Activated CD4-positive, alpha-beta T cell treated with anti-CD3 and anti-CD28 coated beads for 36 hours (primary cell): Measurements from ENCODE around the gene LMAN1L. TPM values are rescaled to one million over a fixed set of nuclear protein-coding genes. Genes with fewer than 3 reads are reported as not detected.

Experiments used
- ATAC-seq: fragments of 200-7000 bp; cut with Tn5 transposase; one replicate; pipeline ENCODE4 v1.10.0; 2021; ENCODE audit warnings: mild to moderate bottlenecking, moderate library complexity
- CTCF ChIA-PET: fragments of 350-600 bp; sonication (Branson Sonifier 250); formaldehyde crosslinking; loops from one replicate; lab custom pipeline; 2021; ENCODE audit warnings: antibody characterized with exemption; lab: Charles Lee
- POLR2A ChIA-PET: fragments of 350-600 bp; sonication (Branson Sonifier 250); formaldehyde crosslinking; loops from one replicate; lab custom pipeline; 2021; ENCODE audit warnings: antibody characterized with exemption, inconsistent platforms; lab: Charles Lee
- DNase-seq: peaks from one replicate; pipeline ENCODE4 v3.0.0-alpha.2; 2020
- H3K27ac Mint-ChIP-seq: one replicate; pipeline ENCODE4 v1.8.0; 2021; ENCODE audit warnings: mixed read lengths
- H3K27me3 Mint-ChIP-seq: one replicate; pipeline ENCODE4 v1.8.0; 2021; ENCODE audit warnings: mixed read lengths
- H3K36me3 Mint-ChIP-seq: one replicate; pipeline ENCODE4 v1.8.0; 2021; ENCODE audit warnings: low read depth, mixed read lengths
- H3K4me1 Mint-ChIP-seq: one replicate; pipeline ENCODE4 v1.8.0; 2021; ENCODE audit warnings: mixed read lengths
- H3K4me3 Mint-ChIP-seq: one replicate; pipeline ENCODE4 v1.8.0; 2021; ENCODE audit warnings: mild to moderate bottlenecking, moderate library complexity, mixed read lengths
- H3K9me3 Mint-ChIP-seq: one replicate; pipeline ENCODE4 v1.8.0; 2021; ENCODE audit warnings: low read depth, mixed read lengths
- intact Hi-C, 2 experiments: fragments of 100-400 bp; cut with DNase I in 1 of 2; cut with micrococcal nuclease in 1 of 2; formaldehyde crosslinking; loops; one replicate each; pipeline versions ENCODE4 v1.14.2 to v1.15.1; 2022 to 2024; cut with DNase I, micrococcal nuclease
- total RNA-seq, 2 experiments: library from RNA; stranded (reverse); gene quantifications; one replicate each; pipeline ENCODE4 v1.2.3, GENCODE V29; 2021

The LMAN1L gene
- total RNA-seq, 2 experiments from 2014 or later, result 0.25 TPM; not detected in 1

DNA sequence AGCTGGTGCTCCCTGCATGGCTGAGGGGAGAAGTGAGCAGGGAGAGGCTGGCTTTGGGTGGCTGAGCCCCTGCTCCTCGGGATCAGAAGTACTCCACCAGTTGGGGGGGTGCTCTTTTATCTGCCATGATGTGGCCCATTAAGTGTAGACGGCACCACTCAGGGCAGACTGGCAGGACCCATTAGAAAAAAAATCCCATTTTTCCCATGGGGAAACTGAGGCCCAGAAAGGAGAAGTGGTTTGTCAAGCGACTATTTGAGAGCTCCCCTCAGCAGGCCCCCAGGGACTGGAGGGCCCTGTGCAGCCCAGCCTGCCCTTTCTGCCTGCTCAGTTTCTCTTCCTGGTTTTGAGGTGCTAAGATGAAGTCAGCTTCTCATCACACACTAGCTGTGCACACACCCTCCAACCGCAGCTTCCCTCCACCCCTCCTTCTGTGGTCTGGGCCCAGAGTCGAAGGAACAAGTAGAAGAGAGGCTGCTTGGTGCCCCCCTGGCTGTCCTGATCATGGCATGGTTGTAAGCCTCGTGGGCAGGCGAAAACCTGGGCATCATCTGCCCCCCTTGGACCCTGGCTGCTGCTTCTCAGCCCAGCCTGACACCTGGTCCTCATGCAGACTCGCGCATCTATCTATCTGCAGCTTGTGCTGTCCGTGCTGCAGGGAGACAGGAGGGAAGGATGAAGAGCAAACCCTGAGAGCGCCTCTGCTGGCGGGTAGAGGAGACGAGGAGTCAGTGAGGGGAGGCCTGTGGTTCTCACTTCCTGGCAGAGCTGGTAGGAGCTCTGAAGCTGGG is 25.2 kb upstream of the LMAN1L start:
- ChIA-PET POLR2A (interaction anchor here (0.5 to 2.2 kb wide), 6 partner anchors 8 to 208 kb away, joined by 3 to 21 read pairs (median 3); partner anchors contain the start of genes CLK3 and SCAMP5), CTCF (interaction anchor here (0.6 to 22.1 kb wide), 30 partner anchors 11 to 794 kb away, joined by 3 to 743 read pairs (median 4); partner anchors contain the start of genes ARID3B, CLK3, CSK and FAM219B)
- H3K9me3 Mint-ChIP-seq, result no peaks in the 10 kb centered on the region
- peak overlapping the region; percentile 100 for H3K27ac Mint-ChIP-seq
- peak overlapping the region; percentile 89 for H3K4me3 Mint-ChIP-seq
- peaks cover 58% of the 10 kb centered on the region for H3K4me1 Mint-ChIP-seq
- DNase-seq (peak; percentile 97), ATAC-seq (peak; percentile 74)
- H3K27me3 Mint-ChIP-seq, result no peaks in the 10 kb centered on the region
- intact Hi-C loops, result loop anchor here (1.0 to 10.0 kb wide), 11 partner anchors 7 to 850 kb away; partner anchors contain the start of genes C15orf39 (in 1 of the 2), PML (in 1 of the 2), SCAMP2 (in 1 of the 2) and STOML1 (in 1 of the 2)
- H3K36me3 Mint-ChIP-seq, result peaks cover 81% of the 10 kb centered on the region

GRCh38 chr15:74788042-74788682 is 24.5 kb upstream of the LMAN1L start:
- CTCF ChIA-PET, result interaction anchor here (0.6 to 22.1 kb wide), 32 partner anchors 10 to 783 kb away, joined by 3 to 743 read pairs (median 4); partner anchors contain the start of genes ARID3B, CLK3, CSK and FAM219B

GRCh38 chr15:74788683-74789151 is 23.9 kb upstream of the LMAN1L start:
- H3K27ac Mint-ChIP-seq, result peak overlapping the region; percentile 100
- peaks cover 71% of the 10 kb centered on the region for H3K4me1 Mint-ChIP-seq
- intact Hi-C loops, result loop anchor here (1.0 to 10.0 kb wide), 10 partner anchors 8 to 849 kb away; partner anchors contain the start of genes C15orf39 (in 1 of the 2), PML (in 1 of the 2), SCAMP2 (in 1 of the 2) and STOML1 (in 1 of the 2)
- POLR2A ChIA-PET, result interaction anchor here (0.5 to 2.2 kb wide), 3 partner anchors 10 to 20 kb away, joined by 3 to 21 read pairs (median 3); no protein-coding TSS in a partner anchor
- H3K4me3 Mint-ChIP-seq, result peak overlapping the region; percentile 89
- ATAC-seq, result peak; percentile 20
- CTCF ChIA-PET, result interaction anchor here (0.6 to 22.1 kb wide), 18 partner anchors 9 to 783 kb away, joined by 3 to 743 read pairs (median 4); partner anchors contain the start of genes ARID3B, CSK, RPP25 and ULK3
- peaks cover 74% of the 10 kb centered on the region for H3K36me3 Mint-ChIP-seq
- H3K27me3 Mint-ChIP-seq, result no peaks in the 10 kb centered on the region
- peak; percentile 78 for DNase-seq
- no peaks in the 10 kb centered on the region for H3K9me3 Mint-ChIP-seq

More at GRCh38 chr15:74788042-74788682, 24.5 kb upstream of the LMAN1L start:
- peaks cover 65% of the 10 kb centered on the region for H3K4me1 Mint-ChIP-seq
- intact Hi-C loops, result loop anchor here (1.0 to 10.0 kb wide), 10 partner anchors 8 to 849 kb away; partner anchors contain the start of genes C15orf39 (in 1 of the 2), PML (in 1 of the 2), SCAMP2 (in 1 of the 2) and STOML1 (in 1 of the 2)
- ATAC-seq (no peak), DNase-seq (no peak)
- H3K27ac Mint-ChIP-seq, result peak overlapping the region; percentile 100
- no peaks in the 10 kb centered on the region for H3K27me3 Mint-ChIP-seq
- POLR2A ChIA-PET, result interaction anchor here (0.5 to 2.2 kb wide), 4 partner anchors 9 to 207 kb away, joined by 3 to 21 read pairs (median 3); partner anchors contain the start of gene SCAMP5
- H3K9me3 Mint-ChIP-seq, result no peaks in the 10 kb centered on the region
- H3K36me3 Mint-ChIP-seq, result peaks cover 80% of the 10 kb centered on the region
- H3K4me3 Mint-ChIP-seq, result peak overlapping the region; percentile 89

- DNase-seq (peak; percentile 63), ATAC-seq (no peak)
- POLR2A ChIA-PET, result no interaction called here
- CTCF ChIA-PET, result interaction anchor here (0.9 to 22.1 kb wide), 5 partner anchors 9 to 162 kb away, joined by 3 to 743 read pairs (median 11); partner anchors contain the start of genes CSK and EDC3
- peaks cover 70% of the 10 kb centered on the region for H3K36me3 Mint-ChIP-seq
- no peaks in the 10 kb centered on the region for H3K27me3 Mint-ChIP-seq
- no peaks in the 10 kb centered on the region for H3K9me3 Mint-ChIP-seq
- H3K27ac Mint-ChIP-seq, result peak overlapping the region; percentile 100
- H3K4me1 Mint-ChIP-seq, result peaks cover 73% of the 10 kb centered on the region
- H3K4me3 Mint-ChIP-seq, result peak overlapping the region; percentile 89
- intact Hi-C loops, result loop anchor here (5.0 to 10.0 kb wide), 8 partner anchors 83 to 848 kb away; partner anchors contain the start of genes C15orf39 (in 1 of the 2), PML (in 1 of the 2), SCAMP2 (in 1 of the 2) and STOML1 (in 1 of the 2)
Observed at GRCh38 chr15:74789171-74789631, 23.4 kb upstream of the LMAN1L start.

DNA sequence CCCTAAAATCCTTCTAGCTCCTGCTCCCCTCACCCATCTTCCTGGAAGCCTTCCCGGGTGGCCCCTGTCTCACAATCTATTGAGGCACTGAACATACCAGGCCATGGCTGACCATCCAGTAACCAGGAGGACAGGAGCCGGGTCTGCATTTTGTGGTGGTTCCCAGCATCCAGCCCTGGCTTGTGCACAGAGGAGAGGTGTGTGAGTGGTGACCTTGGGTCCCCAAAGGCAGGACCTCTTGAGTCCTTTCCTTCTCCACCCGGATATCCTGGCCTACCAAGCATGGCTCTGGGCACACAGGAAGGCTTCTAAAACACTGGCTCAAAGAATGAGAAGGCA is 22.9 kb upstream of the LMAN1L start:
- CTCF ChIA-PET, result interaction anchor here (0.9 to 22.1 kb wide), 5 partner anchors 9 to 158 kb away, joined by 3 to 743 read pairs (median 4); partner anchors contain the start of genes CSK and EDC3
- DNase-seq, result no peak
- peaks cover 76% of the 10 kb centered on the region for H3K4me1 Mint-ChIP-seq

GRCh38 chr15:74790080-74790916 is 22.3 kb upstream of the LMAN1L start:
- intact Hi-C loops, result no loop called here
- no peaks in the 10 kb centered on the region for H3K27me3 Mint-ChIP-seq
- no peaks in the 10 kb centered on the region for H3K9me3 Mint-ChIP-seq
- peaks cover 79% of the 10 kb centered on the region for H3K4me1 Mint-ChIP-seq
- no peak for ATAC-seq
- peak overlapping the region; percentile 89 for H3K4me3 Mint-ChIP-seq
- peaks cover 65% of the 10 kb centered on the region for H3K36me3 Mint-ChIP-seq
- POLR2A ChIA-PET, result interaction anchor here (0.6 to 1.2 kb wide), 4 partner anchors 10 to 136 kb away, joined by 3 to 4 read pairs (median 3); no protein-coding TSS in a partner anchor
- H3K27ac Mint-ChIP-seq, result peak overlapping the region; percentile 100
- CTCF ChIA-PET, result interaction anchor here (0.6 to 22.1 kb wide), 7 partner anchors 9 to 158 kb away, joined by 3 to 743 read pairs (median 4); partner anchors contain the start of genes CSK and EDC3
- peak; percentile 74 for DNase-seq

More for the DNA sequence above, 22.9 kb upstream of the LMAN1L start:
- ATAC-seq, result no peak
- H3K27ac Mint-ChIP-seq, result peak overlapping the region; percentile 100
- no peaks in the 10 kb centered on the region for H3K27me3 Mint-ChIP-seq
- intact Hi-C loops, result loop anchor here (5.0 to 10.0 kb wide), 8 partner anchors 83 to 848 kb away; partner anchors contain the start of genes C15orf39 (in 1 of the 2), PML (in 1 of the 2), SCAMP2 (in 1 of the 2) and STOML1 (in 1 of the 2)
- no peaks in the 10 kb centered on the region for H3K9me3 Mint-ChIP-seq
- peak overlapping the region; percentile 89 for H3K4me3 Mint-ChIP-seq
- peaks cover 67% of the 10 kb centered on the region for H3K36me3 Mint-ChIP-seq
- POLR2A ChIA-PET, result interaction anchor here (1.2 kb wide), 1 partner anchor 10 kb away, joined by 3 read pairs; no protein-coding TSS in a partner anchor

GRCh38 chr15:74791007-74791406 is 21.6 kb upstream of the LMAN1L start:
- ATAC-seq (no peak), DNase-seq (no peak)
- Mint-ChIP-seq H3K27ac (peak overlapping the region; percentile 88), H3K9me3 (no peaks in the 10 kb centered on the region), H3K4me1 (peaks cover 84% of the 10 kb centered on the region), H3K4me3 (peak overlapping the region; percentile 89), H3K27me3 (no peaks in the 10 kb centered on the region), H3K36me3 (peaks cover 60% of the 10 kb centered on the region)
- ChIA-PET CTCF (interaction anchor here (0.8 to 22.1 kb wide), 6 partner anchors 8 to 159 kb away, joined by 3 to 743 read pairs (median 4); partner anchors contain the start of gene CSK), POLR2A (interaction anchor here (0.6 to 1.2 kb wide), 4 partner anchors 9 to 137 kb away, joined by 3 to 4 read pairs (median 3); no protein-coding TSS in a partner anchor)
- intact Hi-C loops, result no loop called here

DNA sequence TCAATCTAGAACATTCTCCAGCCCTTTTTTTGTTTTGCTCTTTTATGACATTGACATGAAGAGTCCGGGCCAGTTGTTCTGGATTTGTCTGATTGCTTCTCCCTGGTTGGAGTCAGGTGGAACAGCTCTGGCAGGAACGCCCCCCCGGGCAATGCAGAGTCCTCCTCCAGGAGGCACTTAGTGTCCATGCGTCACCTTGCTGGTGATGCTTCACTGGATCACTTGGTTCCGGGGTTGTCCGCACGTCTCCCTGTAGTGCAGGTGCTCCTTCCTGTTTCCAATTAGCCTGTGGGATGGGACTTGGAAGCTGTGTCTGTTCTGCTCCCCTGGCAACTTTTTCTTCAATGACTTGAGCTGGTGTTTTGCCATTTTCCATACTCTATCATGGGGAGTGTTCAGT is 21.0 kb upstream of the LMAN1L start:
- intact Hi-C loops, result no loop called here
- Mint-ChIP-seq H3K4me3 (peak overlapping the region; percentile 89), H3K9me3 (no peaks in the 10 kb centered on the region), H3K27me3 (no peaks in the 10 kb centered on the region), H3K4me1 (peaks cover 89% of the 10 kb centered on the region), H3K36me3 (peaks cover 61% of the 10 kb centered on the region), H3K27ac (peak overlapping the region; percentile 88)
- no peak for DNase-seq
- ChIA-PET CTCF (interaction anchor here (0.7 to 22.1 kb wide), 6 partner anchors 9 to 744 kb away, joined by 3 to 743 read pairs (median 3); partner anchors contain the start of gene CSK), POLR2A (no interaction called here)
- no peak for ATAC-seq
